Cerebellar cortex (tissue), 1 donor: ENCODE measurements around the gene LAIR1.
"Not testable (repeated sequence)": the region's sequence is repeated elsewhere in the genome, so short reads cannot be mapped to it uniquely, and the experiment has no call there.

Source experiments
- DNase-seq: peaks from one replicate; pipeline ENCODE4 v3.0.0-alpha.2; 2015; ENCODE audit warnings: low spot score

The LAIR1 gene

DNA sequence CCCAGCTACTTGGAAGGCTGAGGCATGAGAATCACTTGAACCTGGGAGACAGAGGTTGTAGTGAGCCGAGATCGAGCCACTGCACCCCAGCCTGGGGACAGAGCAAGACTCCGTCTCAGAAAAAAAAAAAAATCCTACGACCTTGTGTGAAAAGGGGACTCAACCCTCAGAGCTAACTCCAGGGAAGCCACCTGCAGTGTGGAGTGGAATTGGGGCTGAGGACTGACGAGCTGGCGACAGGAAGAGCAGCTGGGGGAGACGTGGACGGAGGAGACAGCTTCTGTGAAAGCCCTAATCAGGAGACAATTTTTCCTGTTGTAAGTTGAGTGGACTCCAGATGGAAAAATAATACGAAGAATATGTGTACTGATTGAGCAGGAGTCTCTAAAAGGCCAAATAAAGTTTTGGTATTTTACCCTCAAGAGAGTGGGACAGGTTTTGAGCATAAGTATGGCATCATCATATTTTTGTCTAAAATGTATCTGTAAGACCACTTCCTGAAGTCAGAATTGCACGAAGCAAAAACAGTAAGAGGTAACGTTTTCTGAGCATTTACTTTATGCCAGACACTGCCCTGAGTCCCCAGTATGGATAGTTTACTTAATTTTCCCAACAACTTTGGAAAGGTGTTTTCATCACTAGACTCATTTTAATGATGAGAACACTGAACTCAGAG is 12.0 kb upstream of the LAIR1 start:
- no peak for DNase-seq

DNA sequence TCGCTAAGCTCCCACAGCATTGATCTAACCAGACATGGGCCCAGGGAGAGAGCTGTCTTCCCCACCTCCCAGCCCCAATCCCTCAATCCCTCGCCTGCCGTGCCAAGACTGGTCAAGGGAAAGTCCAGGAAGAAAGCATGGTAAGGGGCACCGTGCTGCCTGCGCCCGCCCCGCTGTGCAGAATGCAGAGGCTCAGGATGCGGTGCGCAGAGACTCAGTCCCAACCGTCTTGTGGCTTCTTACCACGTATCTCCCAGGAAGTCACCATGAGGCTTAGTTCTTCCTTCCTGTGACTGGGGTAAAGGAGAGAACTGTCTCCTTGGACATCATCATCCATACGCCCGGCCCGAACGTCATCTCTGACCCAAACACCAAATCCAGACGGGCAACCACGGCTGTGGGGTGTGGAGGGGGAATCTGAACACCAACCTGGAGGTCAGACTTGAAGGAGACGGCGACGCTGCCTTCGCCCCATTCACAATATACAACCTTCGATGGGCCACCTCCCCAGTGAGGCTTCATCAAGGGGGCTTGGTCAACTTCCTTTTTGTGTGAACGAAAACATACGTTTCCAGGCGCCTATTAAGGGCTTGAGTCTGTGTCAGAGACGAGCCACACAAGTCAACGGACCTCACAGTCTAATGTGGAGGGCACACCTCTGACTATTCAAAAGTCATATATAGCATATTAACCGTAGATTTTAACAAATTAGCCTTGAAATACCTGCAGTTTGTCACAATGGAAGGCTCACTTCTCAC is 10.6 kb upstream of the LAIR1 start:
- DNase-seq: not testable (repeated sequence)

DNA sequence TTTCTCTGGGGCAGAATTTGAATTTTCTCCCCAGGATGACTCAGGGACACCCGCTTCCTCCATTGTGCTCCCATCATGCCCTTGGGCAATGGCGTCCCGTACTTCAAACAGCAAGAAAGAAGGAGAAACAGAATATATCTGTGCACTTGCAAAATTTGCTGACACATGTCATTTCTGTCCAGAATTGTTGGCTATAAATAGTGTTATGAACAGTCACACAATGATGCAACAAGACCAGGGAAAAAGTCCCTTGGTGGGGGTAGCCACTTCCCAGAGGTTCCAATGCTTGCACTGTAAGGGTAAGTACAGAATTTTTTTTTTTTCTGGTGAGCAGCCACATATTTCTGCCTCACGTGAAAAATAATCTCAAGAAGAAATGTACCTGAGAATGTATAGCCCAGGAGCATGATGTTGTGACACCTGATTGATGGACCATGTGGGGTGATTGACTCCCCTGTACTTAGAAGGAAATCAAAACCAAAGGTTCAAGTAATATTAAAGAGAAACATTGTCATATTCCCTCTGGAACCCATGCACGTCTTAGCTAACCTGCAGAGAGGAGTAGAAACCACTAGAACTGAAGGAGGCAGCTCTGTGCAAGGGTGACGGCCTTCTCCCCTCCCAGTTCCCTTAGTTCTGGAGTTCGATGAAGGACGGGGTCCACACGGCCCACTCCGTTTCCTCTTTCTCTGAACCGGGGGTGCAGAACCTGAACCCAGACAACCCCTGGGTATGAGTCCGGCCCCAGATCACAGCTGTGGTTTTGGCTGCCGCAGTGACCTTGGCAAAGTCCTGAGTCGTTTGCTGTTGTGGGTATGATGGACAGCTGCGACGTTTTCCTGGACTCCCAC is 9.3 kb upstream of the LAIR1 start:
- DNase-seq: no peak

DNA sequence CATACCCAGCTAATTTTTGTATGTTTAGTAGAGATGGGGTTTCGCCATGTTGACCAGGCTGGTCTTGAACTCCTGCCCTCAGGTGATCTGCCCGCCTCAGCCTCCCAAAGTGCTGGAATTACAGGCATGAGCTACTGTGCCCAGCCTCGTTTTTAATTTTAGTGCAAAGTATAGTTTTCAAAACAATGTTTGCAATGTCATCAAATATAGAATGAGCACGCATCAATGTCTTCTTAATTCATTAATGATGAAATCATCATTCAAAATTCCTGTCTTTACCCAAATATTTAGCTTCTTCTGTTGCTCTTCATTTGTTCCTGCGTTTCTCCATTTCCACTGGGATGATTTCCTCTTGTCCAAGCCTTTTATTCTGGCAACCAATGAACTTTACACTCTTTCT is 6.7 kb upstream of the LAIR1 start:
- DNase-seq: not testable (repeated sequence)

DNA sequence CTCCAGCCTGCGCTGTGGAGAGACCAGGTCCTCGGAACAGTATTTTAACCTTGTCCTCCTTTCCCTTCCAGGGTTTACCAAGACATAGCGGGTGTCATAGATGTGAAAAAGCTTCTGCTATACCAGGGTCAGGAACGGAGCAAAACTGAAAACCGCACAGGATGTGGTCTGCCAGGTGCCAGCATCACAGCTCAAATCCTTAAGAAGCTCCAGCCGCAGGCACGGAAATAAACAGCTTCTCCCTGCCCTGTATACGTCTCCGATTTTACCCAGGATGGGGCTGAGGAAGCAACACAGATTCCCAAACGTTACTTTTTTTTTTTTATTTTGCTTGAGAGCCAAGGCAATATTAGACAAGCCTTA is 5.7 kb upstream of the LAIR1 start:
- DNase-seq: not testable (repeated sequence)

DNA sequence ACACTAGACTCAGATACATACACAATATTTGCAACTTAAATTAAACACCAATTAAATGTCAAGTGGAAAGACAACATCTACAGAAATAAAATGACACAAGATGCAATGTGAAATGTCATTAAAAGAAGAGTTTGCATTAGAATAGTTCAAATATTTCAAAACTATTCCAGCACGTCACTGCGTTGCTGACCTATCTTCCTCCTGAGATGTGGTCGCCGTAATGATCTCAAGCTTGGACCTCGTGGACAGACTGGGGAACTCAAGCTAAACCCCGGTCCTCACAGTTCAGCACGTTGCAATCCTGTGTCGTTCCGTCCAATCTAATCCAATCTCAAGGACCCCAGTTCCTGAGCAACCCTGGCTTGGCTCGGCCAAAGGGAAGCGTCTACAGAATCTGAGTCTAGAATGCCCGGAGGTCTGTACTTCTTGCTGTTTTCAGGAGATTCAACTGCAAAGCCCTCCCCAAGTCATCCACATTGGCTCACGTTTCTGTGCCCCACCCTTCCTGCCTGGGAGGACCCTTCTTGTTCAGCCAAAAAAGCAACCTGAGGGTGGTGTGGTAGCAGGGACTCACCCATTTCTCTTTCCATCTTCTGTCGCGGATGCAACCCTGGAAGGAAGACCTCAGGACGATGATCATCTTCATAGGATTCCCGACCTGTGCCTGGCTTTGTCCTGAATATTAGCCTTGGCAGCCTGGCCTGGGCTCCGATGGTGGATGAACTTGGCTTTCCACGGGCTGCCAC is 5.1 kb upstream of the LAIR1 start:
- not testable (repeated sequence) for DNase-seq

DNA sequence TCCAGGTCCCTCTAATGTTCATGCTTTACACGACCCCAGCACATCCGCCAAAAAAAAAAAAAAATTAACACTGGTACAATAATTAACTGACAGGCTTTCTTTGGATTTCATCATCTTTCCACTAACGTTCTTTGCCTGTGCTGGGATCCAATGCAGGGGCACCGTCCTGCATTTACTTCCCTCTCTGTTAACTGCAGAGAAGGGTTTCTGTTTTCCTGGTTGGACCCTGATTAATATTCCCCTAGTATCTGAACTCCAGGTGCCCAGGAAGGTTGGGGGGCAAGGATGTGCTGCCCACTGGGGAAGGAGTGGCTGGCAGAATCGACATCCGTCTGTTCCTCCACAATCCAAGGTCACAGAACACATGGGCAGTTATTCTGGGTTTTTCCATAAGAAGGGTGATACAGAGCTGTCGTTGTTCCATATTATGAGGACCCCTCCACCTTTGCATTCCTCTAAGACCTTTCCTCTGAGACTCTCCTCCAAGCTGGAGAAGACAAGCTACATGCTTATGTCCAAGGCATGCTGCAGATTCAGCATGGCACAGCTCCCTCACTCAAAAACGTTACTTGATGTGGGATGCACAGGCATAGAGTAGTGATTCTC is 4.5 kb upstream of the LAIR1 start:
- no peak for DNase-seq

DNA sequence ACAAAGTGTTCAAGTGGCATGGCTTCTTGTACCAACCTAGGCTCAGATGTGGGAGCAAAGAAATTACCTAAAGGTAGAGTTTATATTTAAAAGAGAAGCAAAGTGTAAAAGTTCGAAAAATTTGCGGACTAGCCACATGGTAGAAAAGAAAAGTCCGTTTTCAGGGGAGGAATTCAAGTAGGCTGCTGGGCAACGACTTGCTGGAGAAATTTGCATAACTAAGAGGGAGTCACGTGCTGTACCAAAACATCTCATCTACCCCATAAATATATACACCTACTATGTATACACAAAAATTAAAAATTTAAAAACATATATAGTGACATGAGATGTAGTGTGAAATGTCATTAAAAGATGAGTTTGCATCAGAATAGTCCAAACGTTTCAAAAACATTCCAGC is 2.1 kb upstream of the LAIR1 start:
- DNase-seq: no peak

DNA sequence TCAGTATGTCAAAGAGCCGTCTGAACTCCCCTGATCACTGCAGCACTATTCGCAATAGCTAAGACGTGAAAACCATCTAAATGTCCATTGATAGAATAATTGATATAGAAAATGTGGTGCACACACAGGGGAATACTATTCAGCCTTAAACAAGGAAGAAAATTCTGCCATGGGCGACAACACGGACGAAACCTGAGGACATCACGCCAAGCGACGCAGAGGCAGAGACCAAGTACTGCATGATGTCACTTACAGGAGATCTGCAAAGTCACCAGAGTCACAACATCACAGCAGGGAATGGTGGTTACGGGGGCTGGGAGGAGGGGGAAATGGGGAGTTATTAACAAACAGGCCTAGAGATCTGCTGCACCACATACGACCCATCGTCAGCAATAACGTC is 1.1 kb upstream of the LAIR1 start:
- DNase-seq: not testable (repeated sequence)

DNA sequence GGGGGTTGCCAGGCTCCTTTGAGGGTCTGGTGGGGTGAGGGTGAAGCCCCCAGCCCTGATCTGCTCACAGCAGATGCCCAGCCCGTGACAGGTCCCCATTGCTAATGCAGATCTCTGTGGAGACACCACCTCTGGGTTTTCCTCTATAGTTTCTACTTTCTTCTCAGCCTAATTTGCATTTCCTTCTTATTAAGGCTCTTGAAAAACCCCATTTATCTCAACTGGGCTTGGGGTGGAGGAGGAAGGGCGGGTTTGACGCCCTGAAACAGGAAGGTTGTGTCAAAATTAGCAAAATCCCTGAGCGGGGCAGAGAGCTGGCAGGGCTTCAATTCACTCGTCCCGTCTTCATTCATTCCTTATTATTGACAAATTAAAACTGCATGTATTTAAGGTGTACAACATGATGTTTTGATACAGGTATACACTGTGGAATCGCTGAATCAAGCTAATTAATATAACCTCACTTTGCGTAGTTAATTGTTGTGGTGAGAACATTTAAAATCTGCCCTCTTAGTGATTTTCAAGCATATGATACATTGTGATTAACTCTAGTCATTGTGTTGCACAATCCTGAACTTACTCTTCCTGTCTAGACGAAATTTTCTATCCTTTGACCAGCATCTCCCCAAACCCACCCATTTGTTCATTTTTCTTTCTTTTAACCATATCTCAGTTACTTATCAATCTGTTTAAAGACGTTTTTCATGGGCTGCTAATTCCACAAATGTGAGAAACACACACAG is 2.9 kb downstream of the LAIR1 start:
- not testable (repeated sequence) for DNase-seq

DNA sequence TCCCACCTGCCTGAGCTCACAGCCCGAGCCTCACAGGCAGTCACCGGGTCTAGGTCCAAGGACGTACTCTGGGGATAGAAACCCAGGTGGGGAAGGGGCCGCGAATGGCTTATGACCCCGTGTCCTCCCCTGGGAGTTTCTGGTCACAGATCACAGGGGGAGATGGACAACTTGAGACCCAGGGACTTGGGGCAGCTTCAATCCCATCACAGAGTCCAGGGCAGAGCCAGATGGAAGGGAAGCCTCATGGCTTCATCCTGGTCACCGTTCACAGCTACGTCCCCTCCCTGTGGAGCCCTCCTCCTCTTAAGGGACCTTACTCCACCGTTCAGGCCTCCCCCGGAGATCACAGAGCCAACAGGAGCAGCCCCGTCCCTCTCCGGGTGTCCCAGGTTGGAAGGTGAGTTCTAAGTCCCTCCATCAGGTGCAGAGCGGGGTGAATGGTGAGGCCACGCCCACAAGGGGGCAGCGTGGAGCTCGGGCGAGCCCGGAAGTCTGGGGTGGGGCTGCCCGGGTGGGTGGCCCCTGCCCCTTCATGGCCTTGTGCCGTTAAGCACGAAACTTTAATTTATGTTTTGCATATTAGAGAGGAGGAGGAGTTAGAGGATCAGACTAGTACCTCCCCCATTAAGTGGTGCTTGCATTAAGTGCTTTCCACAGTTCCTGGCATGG is 5.4 kb downstream of the LAIR1 start:
- not testable (repeated sequence) for DNase-seq

DNA sequence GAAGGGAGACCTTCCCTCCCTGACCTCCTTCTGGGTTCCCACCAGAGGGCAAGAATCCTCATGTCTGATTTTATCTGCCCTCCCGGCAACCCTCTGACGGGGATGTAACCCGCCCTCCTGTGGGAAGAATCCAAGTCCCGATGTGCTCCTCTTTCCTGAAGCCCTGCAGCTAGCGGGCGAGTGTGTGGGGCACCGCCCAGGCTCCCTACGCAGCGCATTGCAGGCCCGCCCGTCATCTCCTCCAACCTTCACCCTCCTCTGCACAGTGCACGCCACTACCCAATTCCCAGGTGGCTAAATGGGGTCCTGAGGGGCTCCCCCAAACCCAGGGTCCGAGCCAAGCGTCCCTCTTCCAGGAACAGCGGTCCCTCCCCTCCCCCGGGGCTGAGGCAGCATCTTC is 7.3 kb downstream of the LAIR1 start:
- no peak for DNase-seq

DNA sequence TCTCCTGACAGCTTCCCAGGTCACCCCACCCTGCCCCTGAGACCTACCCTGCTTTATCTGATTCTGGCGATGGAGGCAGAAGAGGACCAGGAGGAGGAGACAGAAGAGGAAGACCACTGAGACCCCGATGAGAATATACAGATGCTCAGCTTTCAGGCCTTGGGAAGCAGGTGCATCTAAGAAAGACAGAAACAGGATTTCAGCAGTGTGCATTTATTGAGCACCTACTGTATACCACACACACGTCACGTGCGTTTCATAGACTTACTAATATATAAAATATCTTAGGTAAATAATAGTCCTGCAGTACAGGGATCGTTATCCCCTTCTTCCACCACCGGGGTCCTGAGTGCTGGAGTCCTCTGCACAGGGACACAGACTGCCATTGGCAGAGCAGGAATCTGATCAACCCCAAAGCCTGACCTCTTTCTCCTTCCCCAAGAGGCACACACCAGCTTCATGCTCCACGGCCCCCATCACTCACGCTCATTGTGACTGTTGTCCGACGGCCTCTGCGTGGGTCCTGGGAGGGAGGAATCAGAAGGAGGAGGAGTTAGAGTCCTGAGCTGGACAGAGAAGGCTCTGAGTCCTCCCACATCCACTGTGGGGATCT is 8.2 kb downstream of the LAIR1 start:
- no peak for DNase-seq

DNA sequence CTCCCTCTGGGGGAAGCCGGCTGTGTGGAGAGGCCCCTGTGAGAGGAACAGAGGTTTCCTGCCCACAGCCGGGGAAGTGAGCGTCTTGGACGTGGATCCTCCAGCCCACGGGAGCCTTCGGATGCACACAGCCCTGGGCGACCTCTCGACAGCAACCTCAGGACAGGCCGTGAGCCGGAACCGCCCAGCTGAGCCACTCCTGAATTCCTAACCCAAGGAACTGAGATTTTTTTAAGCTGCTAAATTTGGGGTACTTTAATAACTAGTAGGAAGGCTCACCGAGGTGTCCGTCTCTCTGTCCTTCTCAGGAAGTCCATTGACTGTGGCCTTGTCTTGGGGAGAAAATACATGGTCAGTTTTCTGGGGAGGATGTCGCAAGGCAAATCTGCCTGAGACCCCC is 9.1 kb downstream of the LAIR1 start:
- DNase-seq: no peak

DNA sequence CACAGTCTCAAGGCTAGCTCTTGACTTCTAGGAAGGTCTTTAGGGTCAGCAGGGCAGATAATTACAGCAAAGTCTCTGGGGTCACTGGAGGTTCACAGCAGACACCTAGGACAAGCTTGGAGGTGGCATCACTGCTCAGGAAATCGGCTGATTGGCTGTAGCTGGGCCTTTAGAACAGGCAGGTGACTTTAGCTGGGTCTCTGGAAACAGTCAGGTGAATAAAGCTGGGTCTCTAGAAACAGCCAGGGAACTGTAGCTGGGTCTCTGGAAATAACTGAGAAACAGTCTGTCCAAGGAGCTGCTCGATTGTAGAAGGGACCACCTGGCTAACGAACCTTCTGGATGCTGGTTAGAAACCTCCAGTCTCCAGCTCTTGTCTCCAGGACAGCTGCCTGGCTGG is 10.0 kb downstream of the LAIR1 start:
- DNase-seq: no peak

DNA sequence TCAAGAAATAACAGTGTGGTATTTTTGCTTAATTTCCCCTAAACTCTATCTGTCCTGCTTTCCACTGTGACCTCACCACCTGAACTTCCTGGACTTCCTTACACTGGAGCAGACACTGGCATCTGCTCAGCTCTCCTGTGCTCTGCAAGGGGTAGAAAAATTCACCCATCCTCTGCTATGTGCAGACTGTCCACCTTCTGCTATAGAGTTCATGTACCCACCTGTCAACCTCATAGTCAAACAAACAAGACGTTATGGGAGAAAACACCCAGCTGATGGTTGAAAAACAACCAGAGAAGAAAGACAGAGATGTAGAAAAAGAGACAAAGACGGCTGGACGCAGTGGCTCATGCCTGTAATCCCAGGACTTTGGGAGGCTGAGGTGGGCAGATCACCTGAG is 12.2 kb downstream of the LAIR1 start:
- no peak for DNase-seq

DNA sequence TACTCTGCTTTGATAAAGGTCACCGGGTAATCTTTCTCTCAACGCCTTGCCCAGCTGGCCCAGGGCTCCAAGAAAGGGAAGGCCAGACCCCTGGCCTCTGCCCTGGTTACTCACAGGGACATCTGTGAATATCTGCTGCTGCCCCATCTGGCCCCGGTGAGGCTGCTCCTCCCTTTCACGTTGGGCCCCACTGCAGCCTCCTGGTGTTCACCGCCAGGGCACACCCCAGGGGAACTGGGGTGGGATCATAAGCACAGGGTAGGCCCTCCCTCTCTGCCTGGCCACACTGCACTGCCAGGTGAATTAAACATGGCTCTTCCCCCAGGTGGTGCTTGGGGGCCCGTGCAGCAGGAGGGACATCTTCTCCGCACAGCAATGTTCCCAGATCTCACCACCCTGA is 12.7 kb downstream of the LAIR1 start:
- DNase-seq: no peak

DNA sequence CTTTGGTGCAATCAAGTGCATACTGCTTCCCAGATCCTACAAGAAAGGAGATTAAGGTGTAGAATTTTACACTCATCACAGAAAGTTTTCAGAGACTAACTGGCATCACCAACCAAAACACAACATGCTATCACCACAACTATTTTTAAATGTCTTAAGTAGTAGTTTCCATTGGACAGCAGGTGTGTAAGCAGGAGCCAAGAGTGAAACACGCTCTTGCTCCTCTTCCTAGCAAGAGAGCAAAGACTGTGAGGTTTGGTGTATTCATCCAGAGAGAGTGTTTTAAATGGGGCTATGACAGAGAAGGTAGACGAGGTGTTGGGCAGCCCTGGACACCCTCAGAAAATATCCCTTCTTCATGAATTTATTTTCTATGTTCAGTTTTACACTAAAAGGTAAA is 13.3 kb downstream of the LAIR1 start:
- no peak for DNase-seq

DNA sequence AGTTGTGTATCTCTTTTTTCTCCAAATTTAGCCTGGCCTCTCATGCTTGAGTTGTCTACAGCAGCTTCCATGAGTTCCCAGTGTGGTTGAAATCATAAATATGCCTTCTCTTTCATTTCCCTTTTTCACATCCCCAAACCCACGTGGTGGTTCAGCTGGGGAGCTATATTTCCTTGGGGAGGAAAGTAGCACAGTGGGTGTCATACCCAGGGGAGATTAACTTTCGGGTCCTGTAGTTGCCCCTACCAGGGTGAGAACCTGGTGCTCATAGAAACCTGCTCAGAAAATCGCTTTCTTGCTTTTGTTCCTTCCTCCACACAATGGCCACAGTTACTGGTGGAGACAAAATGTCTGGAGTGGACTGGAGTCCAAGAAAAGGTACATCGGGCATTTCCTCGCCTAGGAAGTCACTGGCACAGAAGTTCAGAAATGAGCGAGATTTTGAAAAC is 18.8 kb downstream of the LAIR1 start:
- no peak for DNase-seq

DNA sequence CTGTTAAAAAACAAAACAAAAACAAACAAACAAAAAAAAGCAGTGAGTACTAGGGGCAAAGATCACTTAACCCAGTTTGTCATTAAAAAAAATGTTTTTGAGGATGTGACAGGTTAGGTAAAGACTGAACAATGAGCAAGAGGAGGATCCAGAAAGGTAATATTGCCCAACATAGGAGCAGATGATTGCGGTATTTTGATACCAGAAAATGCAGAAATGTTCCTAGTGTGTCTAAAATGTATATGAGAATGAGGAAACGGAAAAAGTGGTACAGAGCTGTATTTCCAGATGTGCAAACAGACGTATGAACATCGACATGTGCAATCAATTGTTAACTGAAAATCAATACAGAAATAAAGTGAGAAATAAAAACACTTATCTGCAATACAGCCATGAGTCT is 20.9 kb downstream of the LAIR1 start:
- DNase-seq: no peak
